HEK293 (cell line): ENCODE measurements around the gene ACAP3.

Experiments
- CTCF ChIA-PET: fragments of 350-600 bp; formaldehyde crosslinking; extraction: SDS; loops from one replicate; lab custom pipeline; 2021; ENCODE audit warnings: antibody characterized with exemption; lab: Yijun Ruan, JAX
- POLR2A ChIA-PET: fragments of 300-600 bp; formaldehyde crosslinking; extraction: SDS; loops from one replicate; lab custom pipeline; 2020; ENCODE audit warnings: antibody characterized with exemption, inconsistent platforms; lab: Yijun Ruan, JAX
- H3K27ac ChIP-seq: fragments of 200-500 bp; sonication (Bioruptor generic); 2 replicates; pipeline ENCODE4 v1.5.1; 2014; ENCODE audit warnings: low read depth, low read length, control low read depth, inconsistent platforms; ENCODE audit errors: extremely low read depth
- H3K36me3 ChIP-seq, 2 experiments: fragments of 200-500 bp in 1 of 2; sonication (Bioruptor generic) in 1 of 2; 1 replicate in 1 of 2; 2 replicates in 1 of 2; pipeline ENCODE4 v1.5.1; 2014 to 2017; ENCODE audit warnings: inconsistent platforms in 2 of 2, low read length in 2 of 2; ENCODE audit not compliant: control insufficient read depth in 2 of 2, insufficient read depth in 1 of 2
- H3K4me1 ChIP-seq: fragments of 200-500 bp; sonication (Bioruptor generic); 2 replicates; pipeline ENCODE4 v1.5.1; 2014; ENCODE audit warnings: mild to moderate bottlenecking, low read length, inconsistent platforms; ENCODE audit not compliant: control insufficient read depth, insufficient read depth
- H3K4me3 ChIP-seq: 2 replicates; pipeline ENCODE4 v1.5.1; 2011; ENCODE audit warnings: low read depth, mild to moderate bottlenecking, control low read depth, low read length, moderate library complexity
- H3K9me3 ChIP-seq: fragments of 200-500 bp; sonication (Bioruptor generic); 2 replicates; pipeline ENCODE4 v1.5.1; 2014; ENCODE audit warnings: low read depth, low read length, inconsistent platforms; ENCODE audit not compliant: control insufficient read depth, insufficient read depth
- ATF2 ChIP-seq: fragments of 450-650 bp; formaldehyde crosslinking; IDR thresholded peaks from 2 replicates; pipeline ENCODE4 v1.5.1; 2016; ENCODE audit warnings: missing biosample characterization, missing genetic modification characterization, low read depth
- GFI1B ChIP-seq: fragments of 450-650 bp; formaldehyde crosslinking; IDR thresholded peaks from 2 replicates; pipeline ENCODE4 v1.5.1; 2016; ENCODE audit warnings: missing biosample characterization, missing genetic modification characterization
- KLF1 ChIP-seq: fragments of 450-650 bp; formaldehyde crosslinking; IDR thresholded peaks from 2 replicates; pipeline ENCODE4 v1.5.1; 2016; ENCODE audit warnings: missing biosample characterization, missing genetic modification characterization
- KLF16 ChIP-seq: fragments of 450-650 bp; formaldehyde crosslinking; IDR thresholded peaks from 2 replicates; pipeline ENCODE4 v1.5.1; 2017; ENCODE audit warnings: missing biosample characterization, missing genetic modification characterization
- PRDM2 ChIP-seq: fragments of 450-650 bp; formaldehyde crosslinking; IDR thresholded peaks from 2 replicates; pipeline ENCODE4 v1.5.1; 2016; ENCODE audit warnings: missing biosample characterization, missing genetic modification characterization, borderline replicate concordance
- SCRT2 ChIP-seq: fragments of 450-650 bp; formaldehyde crosslinking; IDR thresholded peaks from 2 replicates; pipeline ENCODE4 v1.5.1; 2016; ENCODE audit warnings: missing biosample characterization, missing genetic modification characterization
- TCF7L2 ChIP-seq: IDR thresholded peaks from 2 replicates; pipeline ENCODE4 v1.6.1; 2011; ENCODE audit warnings: low read depth, mild to moderate bottlenecking, inconsistent platforms, low read length, moderate library complexity, borderline replicate concordance
- ZBTB21 ChIP-seq: fragments of 450-650 bp; formaldehyde crosslinking; IDR thresholded peaks from 2 replicates; pipeline ENCODE4 v1.5.1; 2017; ENCODE audit warnings: missing biosample characterization, missing genetic modification characterization
- ZBTB6 ChIP-seq: fragments of 450-650 bp; formaldehyde crosslinking; IDR thresholded peaks from 2 replicates; pipeline ENCODE4 v1.5.1; 2017; ENCODE audit warnings: missing biosample characterization, missing genetic modification characterization
- ZNF132 ChIP-seq: fragments of 450-650 bp; formaldehyde crosslinking; IDR thresholded peaks from 2 replicates; pipeline ENCODE4 v1.5.1; 2017; ENCODE audit warnings: missing biosample characterization, missing genetic modification characterization, borderline replicate concordance
- ZNF175 ChIP-seq: fragments of 450-650 bp; formaldehyde crosslinking; IDR thresholded peaks from 2 replicates; pipeline ENCODE4 v1.5.1; 2016; ENCODE audit warnings: missing biosample characterization, missing genetic modification characterization
- ZNF354C ChIP-seq: fragments of 450-650 bp; formaldehyde crosslinking; IDR thresholded peaks from 2 replicates; pipeline ENCODE4 v1.5.1; 2016; ENCODE audit warnings: missing biosample characterization, missing genetic modification characterization, low read depth, borderline replicate concordance
- ZNF449 ChIP-seq: fragments of 450-650 bp; formaldehyde crosslinking; IDR thresholded peaks from 2 replicates; pipeline ENCODE4 v1.5.1; 2017; ENCODE audit warnings: missing biosample characterization, mild to moderate bottlenecking, missing genetic modification characterization, moderate library complexity
- ZNF530 ChIP-seq: fragments of 450-650 bp; formaldehyde crosslinking; IDR thresholded peaks from 2 replicates; pipeline ENCODE4 v1.5.1; 2016; ENCODE audit warnings: low read depth, missing biosample characterization, missing genetic modification characterization
- ZNF544 ChIP-seq: fragments of 450-650 bp; formaldehyde crosslinking; IDR thresholded peaks from 2 replicates; pipeline ENCODE4 v1.5.0; 2017; ENCODE audit warnings: missing biosample characterization, missing genetic modification characterization
- ZNF571 ChIP-seq: fragments of 450-650 bp; formaldehyde crosslinking; IDR thresholded peaks from 2 replicates; pipeline ENCODE4 v1.5.0; 2017; ENCODE audit warnings: missing biosample characterization, missing genetic modification characterization
- ZNF624 ChIP-seq: fragments of 450-650 bp; formaldehyde crosslinking; IDR thresholded peaks from 2 replicates; pipeline ENCODE4 v1.5.1; 2017; ENCODE audit warnings: missing biosample characterization, missing genetic modification characterization
- ZNF785 ChIP-seq: fragments of 450-650 bp; formaldehyde crosslinking; IDR thresholded peaks from 2 replicates; pipeline ENCODE4 v1.5.1; 2016; ENCODE audit warnings: missing biosample characterization, missing genetic modification characterization

The ACAP3 gene

GRCh38 chr1:1286313-1287261, 21.1 kb downstream of the ACAP3 start (continued):
- no peak for TF ChIP-seq ZNF132 (tag by site-specific recombination)
- no peak for TF ChIP-seq ZNF624 (tag by site-specific recombination)
- TF ChIP-seq ZNF571 (tag by site-specific recombination), result no peak
- no peak for TF ChIP-seq ATF2 (tag by site-specific recombination)
- no peak for TF ChIP-seq ZNF175 (tag by site-specific recombination)
- TF ChIP-seq SCRT2 (tag by site-specific recombination), result no peak
- TF ChIP-seq ZNF785 (tag by site-specific recombination), result no peak
- no peak for TF ChIP-seq ZNF544
- TF ChIP-seq ZNF449 (tag by site-specific recombination), result no peak

- TF ChIP-seq KLF1 (tag by site-specific recombination) (0 out of 2 replicates have a peak, but pooled peaks have one; percentile 38), ZNF354C (tag by site-specific recombination) (no peak)
- no peaks in the 10 kb centered on the region for H3K9me3 ChIP-seq
- no peaks in the 10 kb centered on the region for H3K4me1 ChIP-seq
- no peak overlapping the region for H3K4me3 ChIP-seq
- no peak overlapping the region for H3K27ac ChIP-seq
- H3K36me3 ChIP-seq, result no peaks in the 10 kb centered on the region
- POLR2A ChIA-PET, result no interaction called here
- CTCF ChIA-PET, result no interaction called here
These were observed 22.0 kb downstream of the ACAP3 start for GRCh38 chr1:1285611-1286311.

GRCh38 chr1:1285102-1285571, 22.6 kb downstream of the ACAP3 start:
- Histone ChIP-seq H3K4me3 (no peak overlapping the region), H3K27ac (no peak overlapping the region), H3K4me1 (no peaks in the 10 kb centered on the region)
- TF ChIP-seq PRDM2 (no peak), KLF16 (tag by site-specific recombination) (no peak), ZBTB6 (no peak), TCF7L2 (no peak), ZBTB21 (tag by site-specific recombination) (no peak), ZNF530 (tag by site-specific recombination) (no peak), GFI1B (tag by site-specific recombination) (no peak)
- TF ChIP-seq, all 188 proteins: peak for 0
- no peaks in the 10 kb centered on the region for H3K9me3 ChIP-seq
- POLR2A ChIA-PET, result no interaction called here
- no peaks in the 10 kb centered on the region for H3K36me3 ChIP-seq
- CTCF ChIA-PET, result no interaction called here
